Activated T-helper 17 cell treated with anti-CD3 and anti-CD28 coated beads, Interleukin-2, amount 50 U/mL, for 72 hours (primary cell): ENCODE measurements around the gene LY6G5B. TPM values are rescaled to one million over a fixed set of nuclear protein-coding genes. Genes with fewer than 3 reads are reported as not detected.

Source experiments
- ATAC-seq: fragments of 150-1000 bp; cut with Tn5 transposase; replicated peaks from 2 replicates; pipeline ENCODE4 v1.10.0; 2021; ENCODE audit warnings: mild to moderate bottlenecking, moderate library complexity
- H3K27ac Mint-ChIP-seq: one replicate; pipeline ENCODE4 v1.8.0; 2022; ENCODE audit warnings: mixed read lengths
- H3K27me3 Mint-ChIP-seq: one replicate; pipeline ENCODE4 v1.8.0; 2022; ENCODE audit warnings: mixed read lengths
- H3K36me3 Mint-ChIP-seq: one replicate; pipeline ENCODE4 v1.8.0; 2022; ENCODE audit warnings: low read depth, mild to moderate bottlenecking, mixed read lengths
- H3K4me1 Mint-ChIP-seq: one replicate; pipeline ENCODE4 v1.8.0; 2022; ENCODE audit warnings: mixed read lengths
- H3K4me3 Mint-ChIP-seq: one replicate; pipeline ENCODE4 v1.8.0; 2022; ENCODE audit warnings: mild to moderate bottlenecking, mixed read lengths
- H3K9me3 Mint-ChIP-seq: one replicate; pipeline ENCODE4 v1.8.0; 2022; ENCODE audit warnings: mixed read lengths
- total RNA-seq, 2 donors: library from RNA; stranded (reverse); gene quantifications; one replicate each; pipeline ENCODE4 v1.2.3, GENCODE V29; 2022

LY6G5B gene
- total RNA-seq, 2 donors from 2014 or later, result 25.3 to 28.1 TPM

GRCh38 chr6:31654574-31655348, 15.0 kb upstream of the LY6G5B start:
- Mint-ChIP-seq H3K27ac (no peak overlapping the region), H3K36me3 (peaks cover 77% of the 10 kb centered on the region), H3K4me3 (no peak overlapping the region), H3K27me3 (no peaks in the 10 kb centered on the region), H3K9me3 (no peaks in the 10 kb centered on the region), H3K4me1 (peaks cover 27% of the 10 kb centered on the region)
- no peak for ATAC-seq

GRCh38 chr6:31655349-31656237, 14.2 kb upstream of the LY6G5B start, which contains the start of gene APOM:
TSS of gene APOM (plus strand) at chr6:31655894. CDS start at chr6:31655967, 73 bp downstream.
- Mint-ChIP-seq H3K4me3 (no peak within 1 kb of the TSS), H3K9me3 (no peaks in the 10 kb centered on the region), H3K36me3 (peaks cover 76% of the 10 kb centered on the region), H3K27me3 (no peaks in the 10 kb centered on the region), H3K4me1 (peaks cover 27% of the 10 kb centered on the region), H3K27ac (peak within 1 kb of the TSS; percentile 4)
- no peak for ATAC-seq

GRCh38 chr6:31657406-31658157, 12.2 kb upstream of the LY6G5B start:
- Mint-ChIP-seq H3K36me3 (peaks cover 75% of the 10 kb centered on the region), H3K4me1 (peaks cover 26% of the 10 kb centered on the region), H3K9me3 (no peaks in the 10 kb centered on the region), H3K27ac (peak overlapping the region; percentile 95), H3K27me3 (no peaks in the 10 kb centered on the region), H3K4me3 (peak overlapping the region; percentile 96)
- ATAC-seq, result peak; percentile 24

- no peak for ATAC-seq
- Mint-ChIP-seq H3K4me3 (peak overlapping the region; percentile 96), H3K27me3 (no peaks in the 10 kb centered on the region), H3K36me3 (peaks cover 75% of the 10 kb centered on the region), H3K4me1 (peaks cover 29% of the 10 kb centered on the region), H3K27ac (peak overlapping the region; percentile 95), H3K9me3 (no peaks in the 10 kb centered on the region)
Measured at GRCh38 chr6:31658158-31658688, 11.6 kb upstream of the LY6G5B start.

GRCh38 chr6:31658983-31659648, 10.7 kb upstream of the LY6G5B start:
- ATAC-seq, result no peak
- no peaks in the 10 kb centered on the region for H3K9me3 Mint-ChIP-seq
- peak overlapping the region; percentile 95 for H3K27ac Mint-ChIP-seq
- H3K36me3 Mint-ChIP-seq, result peaks cover 84% of the 10 kb centered on the region
- H3K27me3 Mint-ChIP-seq, result no peaks in the 10 kb centered on the region
- H3K4me1 Mint-ChIP-seq, result peaks cover 33% of the 10 kb centered on the region
- peak overlapping the region; percentile 96 for H3K4me3 Mint-ChIP-seq

GRCh38 chr6:31659649-31660380, 10.0 kb upstream of the LY6G5B start:
- peak; percentile 62 for ATAC-seq
- Mint-ChIP-seq H3K27me3 (no peaks in the 10 kb centered on the region), H3K4me3 (peak overlapping the region; percentile 96), H3K9me3 (no peaks in the 10 kb centered on the region), H3K27ac (peak overlapping the region; percentile 95), H3K36me3 (peaks cover 91% of the 10 kb centered on the region), H3K4me1 (peaks cover 33% of the 10 kb centered on the region)

GRCh38 chr6:31660381-31661261, 9.2 kb upstream of the LY6G5B start, which contains the start of gene C6orf47:
TSS of gene C6orf47 (minus strand) at chr6:31660778. CDS start at chr6:31659947, 831 bp downstream.
- peak within 1 kb of the TSS; percentile 95 for H3K27ac Mint-ChIP-seq
- H3K27me3 Mint-ChIP-seq, result no peaks in the 10 kb centered on the region
- peaks cover 30% of the 10 kb centered on the region for H3K4me1 Mint-ChIP-seq
- ATAC-seq, result peak; percentile 64
- H3K36me3 Mint-ChIP-seq, result peaks cover 92% of the 10 kb centered on the region
- peak within 1 kb of the TSS; percentile 96 for H3K4me3 Mint-ChIP-seq
- no peaks in the 10 kb centered on the region for H3K9me3 Mint-ChIP-seq

- no peaks in the 10 kb centered on the region for H3K9me3 Mint-ChIP-seq
- peak overlapping the region; percentile 96 for H3K4me3 Mint-ChIP-seq
- no peak for ATAC-seq
- peaks cover 92% of the 10 kb centered on the region for H3K36me3 Mint-ChIP-seq
- peaks cover 26% of the 10 kb centered on the region for H3K4me1 Mint-ChIP-seq
- no peaks in the 10 kb centered on the region for H3K27me3 Mint-ChIP-seq
- peak overlapping the region; percentile 95 for H3K27ac Mint-ChIP-seq
Measured at GRCh38 chr6:31661262-31662123, 8.3 kb upstream of the LY6G5B start.

- H3K36me3 Mint-ChIP-seq, result peaks cover 94% of the 10 kb centered on the region
- H3K4me1 Mint-ChIP-seq, result peaks cover 30% of the 10 kb centered on the region
- H3K27ac Mint-ChIP-seq, result peak overlapping the region; percentile 9
- H3K27me3 Mint-ChIP-seq, result no peaks in the 10 kb centered on the region
- peak overlapping the region; percentile 96 for H3K4me3 Mint-ChIP-seq
- no peaks in the 10 kb centered on the region for H3K9me3 Mint-ChIP-seq
- no peak for ATAC-seq
Measured at GRCh38 chr6:31662124-31662723, 7.6 kb upstream of the LY6G5B start.

GRCh38 chr6:31663126-31663960, 6.4 kb upstream of the LY6G5B start:
- ATAC-seq, result no peak
- H3K9me3 Mint-ChIP-seq, result no peaks in the 10 kb centered on the region
- H3K27me3 Mint-ChIP-seq, result no peaks in the 10 kb centered on the region
- peak overlapping the region; percentile 96 for H3K4me3 Mint-ChIP-seq
- H3K36me3 Mint-ChIP-seq, result peaks cover 94% of the 10 kb centered on the region
- peaks cover 27% of the 10 kb centered on the region for H3K4me1 Mint-ChIP-seq
- H3K27ac Mint-ChIP-seq, result peak overlapping the region; percentile 97
